GM23248 (cell line): ENCODE data around the gene SLC7A11. TPM values are rescaled to one million over a fixed set of nuclear protein-coding genes. Genes with fewer than 3 reads are reported as not detected.
A peak's percentile ranks its signal among the peaks of the same experiment; 100 is the strongest.

Experiments
- DNase-seq: peaks from one replicate; pipeline ENCODE4 v3.0.0-alpha.2; 2015
- H2AFZ ChIP-seq: fragments of 200-600 bp; sonication (generic); 2 replicates; pipeline ENCODE4 v1.6.1; 2016; ENCODE audit warnings: antibody characterized with exemption
- H3F3A ChIP-seq: fragments of 200-600 bp; sonication (generic); 2 replicates; pipeline ENCODE4 v1.6.1; 2016; ENCODE audit warnings: mild to moderate bottlenecking, antibody characterized with exemption, mixed run types; ENCODE audit not compliant: insufficient read depth
- H3K27ac ChIP-seq: fragments of 200-600 bp; sonication (generic); 2 replicates; pipeline ENCODE4 v1.5.1; 2016; ENCODE audit warnings: mild to moderate bottlenecking
- H3K27me3 ChIP-seq: fragments of 200-600 bp; sonication (generic); replicated peaks from 2 replicates; pipeline ENCODE4 v1.6.1; 2016; ENCODE audit warnings: mild to moderate bottlenecking; ENCODE audit not compliant: insufficient read depth
- H3K36me3 ChIP-seq: fragments of 200-600 bp; sonication (generic); 2 replicates; pipeline ENCODE4 v1.6.1; 2016; ENCODE audit warnings: low read depth, mild to moderate bottlenecking
- H3K4me1 ChIP-seq: fragments of 200-600 bp; sonication (generic); 2 replicates; pipeline ENCODE4 v1.6.1; 2016; ENCODE audit warnings: mild to moderate bottlenecking; ENCODE audit not compliant: insufficient read depth
- H3K4me2 ChIP-seq: fragments of 200-600 bp; sonication (generic); one replicate; pipeline ENCODE4 v1.6.1; 2016; ENCODE audit warnings: mild to moderate bottlenecking; ENCODE audit not compliant: unreplicated experiment
- H3K4me3 ChIP-seq: fragments of 200-600 bp; sonication (generic); 2 replicates; pipeline ENCODE4 v1.5.1; 2016; ENCODE audit warnings: mild to moderate bottlenecking
- H3K79me2 ChIP-seq: fragments of 200-600 bp; sonication (generic); 2 replicates; pipeline ENCODE4 v1.6.1; 2016; ENCODE audit warnings: mild to moderate bottlenecking; ENCODE audit not compliant: insufficient read depth
- H3K9ac ChIP-seq: fragments of 200-600 bp; sonication (generic); 2 replicates; pipeline ENCODE4 v1.6.1; 2016; ENCODE audit warnings: mild to moderate bottlenecking
- H3K9me2 ChIP-seq: fragments of 200-600 bp; sonication (generic); 2 replicates; pipeline ENCODE4 v1.6.1; 2016; ENCODE audit warnings: mixed run types, mild to moderate bottlenecking, moderate library complexity; ENCODE audit not compliant: insufficient read depth
- H3K9me3 ChIP-seq: fragments of 200-600 bp; sonication (generic); one replicate; pipeline ENCODE4 v1.6.1; 2017; ENCODE audit warnings: low read depth
- H4K20me1 ChIP-seq: fragments of 200-600 bp; sonication (generic); 2 replicates; pipeline ENCODE4 v1.6.0; 2016; ENCODE audit not compliant: insufficient read depth
- EZH2 ChIP-seq: fragments of 200-600 bp; sonication (generic); IDR thresholded peaks from 2 replicates; pipeline ENCODE4 v1.6.1; 2018; ENCODE audit warnings: antibody characterized with exemption, mild to moderate bottlenecking; ENCODE audit not compliant: insufficient read depth, poor library complexity, severe bottlenecking
- EZH2phosphoT487 ChIP-seq: fragments of 200-600 bp; sonication (generic); IDR thresholded peaks from 2 replicates; pipeline ENCODE4 v1.6.1; 2018; ENCODE audit warnings: antibody characterized with exemption, moderate library complexity, mild to moderate bottlenecking, low read depth; ENCODE audit not compliant: insufficient read depth
- WGBS, 2 experiments: methylation state at CpG; one replicate each; pipeline ENCODE4 v1.1.6; 2015 to 2017; ENCODE audit warnings: low lambda C conversion rate in 2 of 2, low coverage in 1 of 2; ENCODE audit errors: missing lambda C conversion rate in 2 of 2; 5-methylcytosine and 5-hydroxymethylcytosine counted together
- in situ Hi-C: fragments of 300-500 bp; cut with MboI; formaldehyde crosslinking; loops from 2 replicates; pipeline ENCODE4 v1.15.0; 2020
- polyA plus RNA-seq: library from polyadenylated mRNA; unstranded; fragments of >200 nt; fragmentation: Nextera tagmentation; extraction: Ambion mirVana; gene quantifications from 2 replicates; pipeline ENCODE4 v1.2.1, GENCODE V29; 2016
- total RNA-seq: library from RNA; depleted of rRNA; stranded (reverse); fragments of >200 nt; shearing (Covaris generic); gene quantifications from 2 replicates; pipeline ENCODE4 v1.2.3, GENCODE V29; 2014

Gene SLC7A11
- total and polyA plus RNA-seq, 2 experiments from 2014 or later: 19.6 to 72.3 TPM

DNA sequence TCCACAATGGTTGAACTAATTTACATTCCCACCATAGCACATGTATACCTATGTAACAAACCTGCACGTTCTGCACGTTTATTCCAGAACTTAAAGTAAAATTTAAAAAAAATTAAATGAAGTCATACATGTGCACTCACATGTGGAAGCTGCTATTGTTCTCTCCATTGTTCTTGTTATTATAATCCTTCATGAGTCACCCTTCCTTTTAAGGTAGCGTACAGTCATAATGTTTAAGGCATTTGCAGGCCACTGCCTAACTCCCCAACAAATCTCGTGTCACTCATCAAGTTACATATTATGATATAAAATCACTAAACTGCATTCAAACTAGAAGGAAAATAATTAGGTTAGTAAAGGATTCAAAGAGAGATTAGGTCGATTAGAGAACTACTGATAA is 63.6 kb downstream of the SLC7A11 start:
- H3K27ac ChIP-seq: no peak overlapping the region
- no peaks in the 10 kb centered on the region for H3K9me3 ChIP-seq
- H3K4me2 ChIP-seq: no peak overlapping the region
- no peak for TF ChIP-seq EZH2
- no peak for TF ChIP-seq EZH2phosphoT487
- no peak overlapping the region for H3K9ac ChIP-seq
- H3F3A ChIP-seq: no peaks in the 10 kb centered on the region
- no peaks in the 10 kb centered on the region for H3K4me1 ChIP-seq
- H2AFZ ChIP-seq: no peak overlapping the region
- peak; percentile 49 for DNase-seq
- H3K9me2 ChIP-seq: no peaks in the 10 kb centered on the region
- 92% methylated on average over 5 of the region's 5 CpGs for WGBS, 2 experiments
- H3K36me3 ChIP-seq: peaks cover 82% of the 10 kb centered on the region
- no peaks in the 10 kb centered on the region for H3K27me3 ChIP-seq
- no peaks in the 10 kb centered on the region for H4K20me1 ChIP-seq
- H3K79me2 ChIP-seq: no peaks in the 10 kb centered on the region
- no peak overlapping the region for H3K4me3 ChIP-seq
- in situ Hi-C loops: no loop called here

DNA sequence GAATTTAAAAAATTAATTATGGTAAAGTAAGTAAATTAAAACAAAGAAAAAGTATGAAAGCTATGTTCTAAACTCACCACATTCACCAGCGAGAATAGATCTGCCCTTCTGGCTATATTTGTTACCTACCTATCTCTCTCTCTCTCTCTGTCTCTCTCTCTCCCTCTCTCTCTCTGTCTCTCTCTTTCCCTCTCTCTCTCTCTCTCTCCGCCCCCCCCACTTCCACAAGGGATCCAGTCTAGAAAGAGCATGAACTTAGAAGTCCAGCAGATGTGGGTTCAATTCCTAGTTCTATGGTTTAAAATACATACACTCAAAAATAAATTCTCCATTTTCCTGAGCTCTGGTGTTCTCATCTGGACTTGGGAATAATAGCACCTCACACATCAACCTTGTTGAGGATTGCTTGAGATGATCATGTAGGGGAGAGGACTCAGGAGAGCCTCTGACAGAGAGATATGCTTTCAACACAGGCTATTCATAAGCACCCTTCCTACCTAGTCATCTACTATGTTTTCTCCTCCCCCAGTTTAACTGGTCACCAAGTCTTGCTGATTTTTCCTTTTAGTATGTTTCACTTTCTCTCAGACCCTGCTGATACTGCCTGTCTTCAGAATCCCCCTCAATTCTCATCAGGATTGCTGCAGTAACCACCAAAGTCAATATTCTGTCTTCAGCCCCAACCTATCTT is 64.7 kb downstream of the SLC7A11 start:
- in situ Hi-C loops: no loop called here
- Histone ChIP-seq H2AFZ (no peak overlapping the region), H3K27ac (no peak overlapping the region), H3F3A (no peaks in the 10 kb centered on the region), H3K27me3 (no peaks in the 10 kb centered on the region), H4K20me1 (no peaks in the 10 kb centered on the region), H3K9me2 (no peaks in the 10 kb centered on the region), H3K4me3 (no peak overlapping the region), H3K79me2 (no peaks in the 10 kb centered on the region), H3K9me3 (no peaks in the 10 kb centered on the region), H3K4me2 (no peak overlapping the region), H3K36me3 (peaks cover 89% of the 10 kb centered on the region), H3K4me1 (no peaks in the 10 kb centered on the region), H3K9ac (no peak overlapping the region)
- TF ChIP-seq EZH2: no peak
- no peak for TF ChIP-seq EZH2phosphoT487
- no peak for DNase-seq
- WGBS, 2 experiments: 76 to 81% methylated on average over 2 of the region's 2 CpGs

DNA sequence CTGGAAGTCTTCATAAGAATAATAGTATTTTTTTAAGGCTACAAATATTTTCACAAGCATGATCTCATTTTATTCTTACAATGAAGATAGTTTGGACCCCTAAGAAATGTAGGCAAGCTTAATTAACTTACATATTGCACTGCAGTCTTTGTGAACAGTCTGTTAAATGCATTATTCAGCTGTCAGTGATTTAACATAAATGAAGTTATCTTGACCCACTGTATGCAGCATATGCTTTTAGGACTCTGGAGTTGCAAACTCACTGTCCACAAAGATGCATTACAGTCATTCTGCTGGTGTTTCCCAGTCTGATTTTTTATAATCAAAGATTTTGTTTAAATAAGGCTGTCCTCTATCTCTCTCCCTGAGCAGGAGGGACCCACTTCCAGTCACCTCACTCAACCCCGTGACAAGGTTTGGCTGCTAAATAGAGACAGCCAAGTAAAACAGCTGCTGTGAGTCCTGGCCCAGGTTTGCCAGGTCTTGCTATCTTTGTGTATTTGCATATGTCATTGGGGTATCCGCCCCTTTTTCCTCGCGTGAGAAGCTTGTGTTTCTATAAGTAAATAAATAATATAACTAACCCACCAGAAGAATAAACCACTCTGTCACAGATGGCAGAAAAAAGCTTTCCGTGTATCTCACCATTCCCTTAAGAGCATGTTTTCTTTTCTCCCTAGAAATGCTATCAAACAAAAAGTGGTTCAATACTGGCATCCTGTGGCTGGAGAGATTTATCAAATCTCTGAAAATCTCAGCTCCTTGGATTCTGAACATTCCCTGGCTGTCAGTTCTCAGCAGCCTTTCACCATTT is 67.0 kb downstream of the SLC7A11 start:
- H3K9me3 ChIP-seq: no peaks in the 10 kb centered on the region
- no peak overlapping the region for H3K4me2 ChIP-seq
- H3K9ac ChIP-seq: no peak overlapping the region
- H3K27ac ChIP-seq: no peak overlapping the region
- 64 to 70% methylated on average over 5 of the region's 5 CpGs for WGBS, 2 experiments
- H2AFZ ChIP-seq: no peak overlapping the region
- no peaks in the 10 kb centered on the region for H3F3A ChIP-seq
- no peaks in the 10 kb centered on the region for H3K4me1 ChIP-seq
- peaks cover 92% of the 10 kb centered on the region for H3K36me3 ChIP-seq
- no peaks in the 10 kb centered on the region for H3K79me2 ChIP-seq
- no peaks in the 10 kb centered on the region for H4K20me1 ChIP-seq
- H3K4me3 ChIP-seq: no peak overlapping the region
- in situ Hi-C loops: no loop called here
- H3K9me2 ChIP-seq: no peaks in the 10 kb centered on the region
- no peaks in the 10 kb centered on the region for H3K27me3 ChIP-seq
- DNase-seq: no peak
- TF ChIP-seq EZH2phosphoT487: no peak
- no peak for TF ChIP-seq EZH2

DNA sequence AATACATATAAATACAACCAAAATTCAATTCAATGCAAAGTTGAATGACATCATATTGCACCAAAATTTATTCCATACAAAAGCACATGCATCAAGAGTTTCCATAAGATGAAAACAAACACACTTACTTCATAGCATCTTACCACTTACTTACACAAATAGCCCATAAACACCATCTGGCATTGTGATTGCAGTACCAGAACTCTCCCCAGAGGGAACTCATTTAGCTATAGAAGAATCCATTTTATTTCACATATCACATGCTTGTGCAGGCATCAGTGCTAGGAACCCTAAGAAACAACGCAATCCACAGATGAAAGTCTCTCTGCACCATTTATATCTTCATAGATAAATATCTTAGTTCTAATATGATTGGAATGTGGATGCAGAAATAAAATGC is 77.9 kb downstream of the SLC7A11 start:
- in situ Hi-C loops: no loop called here

More for the DNA sequence above, 77.9 kb downstream of the SLC7A11 start:
- Histone ChIP-seq H4K20me1 (no peaks in the 10 kb centered on the region), H3K4me3 (no peak overlapping the region), H3K27me3 (no peaks in the 10 kb centered on the region), H3K9ac (no peak overlapping the region), H3K9me2 (peaks cover 3% of the 10 kb centered on the region; the same call in 1 of the 2 replicates), H3K27ac (no peak overlapping the region), H3K4me2 (no peak overlapping the region), H3K79me2 (no peaks in the 10 kb centered on the region), H3K36me3 (peaks cover 14% of the 10 kb centered on the region), H3F3A (peaks cover 12% of the 10 kb centered on the region; the same call in 1 of the 2 replicates), H3K9me3 (no peaks in the 10 kb centered on the region), H2AFZ (no peak overlapping the region), H3K4me1 (peaks cover 8% of the 10 kb centered on the region)
- no peak for DNase-seq
- TF ChIP-seq EZH2 (no peak), EZH2phosphoT487 (no peak)
- WGBS, 2 experiments: 67 to 70% methylated on average over 1 of the region's 1 CpG
